HepG2 (cell line): ENCODE results near the gene SLC25A22. TPM values are rescaled to one million over a fixed set of nuclear protein-coding genes. Genes with fewer than 3 reads are reported as not detected.
A peak's percentile ranks its signal among the peaks of the same experiment; 100 is the strongest.

Experiments used
- CC2D1A ChIP-seq: sonication (generic); formaldehyde crosslinking; IDR thresholded peaks from 2 replicates; pipeline ENCODE4 v1.8.1; 2023; ENCODE audit warnings: mild to moderate bottlenecking, missing genetic modification reagents
- HNF4G ChIP-seq, 2 experiments: sonication (generic) in 1 of 2; formaldehyde crosslinking in 1 of 2; IDR thresholded peaks; 2 replicates each; pipeline versions ENCODE4 v1.4.0 to v1.6.1; 2011 to 2020; ENCODE audit warnings: borderline replicate concordance in 2 of 2, low read depth in 2 of 2, mild to moderate bottlenecking in 2 of 2, low read length in 1 of 2, missing genetic modification reagents in 1 of 2, moderate library complexity in 1 of 2
- HOXA7 ChIP-seq: sonication (generic); formaldehyde crosslinking; IDR thresholded peaks from 2 replicates; pipeline ENCODE4 v1.8.1; 2022; ENCODE audit warnings: mild to moderate bottlenecking, missing genetic modification reagents, moderate library complexity
- KDM5A ChIP-seq: fragments of 200-600 bp; sonication (generic); IDR thresholded peaks from 2 replicates; pipeline ENCODE4 v1.7.0; 2018; ENCODE audit warnings: antibody characterized with exemption, mild to moderate bottlenecking, low read length, borderline replicate concordance
- NFYB ChIP-seq: sonication (generic); formaldehyde crosslinking; IDR thresholded peaks from 2 replicates; pipeline ENCODE4 v1.4.0; 2020; ENCODE audit warnings: missing genetic modification reagents
- RBM22 ChIP-seq: fragments of 200-400 bp; formaldehyde crosslinking; optimal IDR thresholded peaks from 2 replicates; pipeline ENCODE3; 2017; ENCODE audit warnings: mild to moderate bottlenecking, low read length, moderate library complexity
- RXRB ChIP-seq: IDR thresholded peaks from 2 replicates; pipeline ENCODE4 v1.6.1; 2016; ENCODE audit warnings: borderline replicate concordance, missing genetic modification reagents, missing compliant biosample characterization
- SAFB2 ChIP-seq: sonication (generic); formaldehyde crosslinking; IDR thresholded peaks from 2 replicates; pipeline ENCODE4 v1.5.1; 2020; ENCODE audit warnings: missing genetic modification reagents, low read depth, mild to moderate bottlenecking, borderline replicate concordance
- TEAD3 ChIP-seq: optimal IDR thresholded peaks from 2 replicates; pipeline ENCODE3; 2016; ENCODE audit warnings: borderline replicate concordance
- TFE3 ChIP-seq: IDR thresholded peaks from 2 replicates; pipeline ENCODE4 v1.6.1; 2016
- ZNF138 ChIP-seq: sonication (generic); formaldehyde crosslinking; IDR thresholded peaks from 2 replicates; pipeline ENCODE4 v1.5.0; 2020; ENCODE audit warnings: mild to moderate bottlenecking, low read depth, missing genetic modification reagents
- ZNF142 ChIP-seq: sonication (generic); formaldehyde crosslinking; IDR thresholded peaks from 2 replicates; pipeline ENCODE4 v1.4.0; 2020; ENCODE audit warnings: missing genetic modification reagents
- ZNF260 ChIP-seq: sonication (generic); formaldehyde crosslinking; IDR thresholded peaks from 2 replicates; pipeline ENCODE4 v1.4.0; 2020; ENCODE audit warnings: missing genetic modification reagents, low read depth, mild to moderate bottlenecking, borderline replicate concordance
- ZNF34 ChIP-seq: sonication (generic); formaldehyde crosslinking; IDR thresholded peaks from 2 replicates; pipeline ENCODE4 v1.4.0; 2020; ENCODE audit warnings: mild to moderate bottlenecking, missing genetic modification reagents, borderline replicate concordance
- ZNF691 ChIP-seq: sonication (generic); formaldehyde crosslinking; IDR thresholded peaks from 2 replicates; pipeline ENCODE4 v1.4.0; 2020; ENCODE audit warnings: missing genetic modification reagents, low read depth, mild to moderate bottlenecking, borderline replicate concordance
- ZNF768 ChIP-seq: sonication (generic); formaldehyde crosslinking; IDR thresholded peaks from 2 replicates; pipeline ENCODE4 v1.4.0; 2020; ENCODE audit warnings: missing genetic modification reagents
- ZNF800 ChIP-seq: sonication (generic); formaldehyde crosslinking; IDR thresholded peaks from 2 replicates; pipeline ENCODE4 v1.4.0; 2020; ENCODE audit warnings: missing genetic modification reagents
- polyA plus RNA-seq, 8 experiments: library from polyadenylated mRNA; depleted of rRNA in 3 of 8; stranded (reverse) in 7 of 8; unstranded in 1 of 8; fragments of >200 nt; fragmentation: Illumina TruSeq in 4 of 8; extraction: Trizol in 4 of 8; gene quantifications; 2 replicates each; pipeline versions ENCODE4 v1.2.1 to v1.2.3, GENCODE V29; 2011 to 2016; ENCODE audit warnings: low read depth in 4 of 8, missing spikeins in 1 of 8, mixed read lengths in 1 of 8; ENCODE audit not compliant: insufficient read depth in 1 of 8
- total RNA-seq, 5 experiments: library from RNA; depleted of rRNA; stranded (reverse); fragments of >200 nt; fragmentation: Illumina TruSeq; extraction: Trizol; gene quantifications; 2 replicates each; pipeline ENCODE4 v1.2.3, GENCODE V29; 2016; ENCODE audit warnings: low read depth in 1 of 5

The SLC25A22 gene
- total and polyA plus RNA-seq, 2 of the 13 experiments (the other 11 are each of a cell fraction or from before 2014, with no cell fraction given) = 12.4 to 19.2 TPM

GRCh38 chr11:747158-748006 is 50.7 kb downstream of the SLC25A22 start, which contains the start of gene TALDO1 (continued):
- TF ChIP-seq ZNF800 (CRISPR knock-in tag) (peak; percentile 30; the same call in 1 of the 2 replicates), SAFB2 (CRISPR knock-in tag) (peak; percentile 51; the same call in 1 of the 2 replicates), ZNF34 (peak; percentile 50; the same call in 1 of the 2 replicates), ZNF768 (CRISPR knock-in tag) (0 out of 2 replicates have a peak, but pooled peaks have one; percentile 13), NFYB (CRISPR knock-in tag) (peak; percentile 77), HNF4G (IDR thresholded peaks at IDR 0.05; ENCODE audit: borderline replicate concordance, low read depth, low read length) (no peak), HNF4G (CRISPR knock-in tag; IDR thresholded peaks at IDR 0.05; ENCODE audit: borderline replicate concordance, low read depth) (no peak), ZNF142 (CRISPR knock-in tag) (no peak; the same call in 1 of the 2 replicates), TEAD3 (peak; percentile 3), TFE3 (CRISPR knock-in tag) (0 out of 2 replicates have a peak, but pooled peaks have one; percentile 25), RXRB (CRISPR knock-in tag) (peak; percentile 28; the same call in 1 of the 2 replicates), HOXA7 (CRISPR knock-in tag) (no peak), ZNF260 (CRISPR knock-in tag) (no peak), KDM5A (peak; percentile 56), RBM22 (no peak), ZNF138 (peak; percentile 81; the same call in 1 of the 2 replicates), CC2D1A (CRISPR knock-in tag) (no peak), ZNF691 (CRISPR knock-in tag) (peak; percentile 37; the same call in 1 of the 2 replicates)
